ENCODE results near the gene ARHGAP6.

GRCh38 chrX:11287505-11287904 lies 378.2 kb downstream of the ARHGAP6 start:
- TF ChIP-seq CTCF (IDR thresholded peaks at IDR 0.05 in 2 of 3, conservative IDR thresholded peaks at IDR 0.05 in 1 of 3; ENCODE audit: borderline replicate concordance in 1 of 3, insufficient read depth in 1 of 3, low read depth in 2 of 3, low read length in 2 of 3) = no peak
- no peak for TF ChIP-seq ZNF274 (IDR thresholded peaks at IDR 0.05; ENCODE audit: low read depth, low read length)
- TF ChIP-seq EZH2phosphoT487 (IDR thresholded peaks at IDR 0.05; ENCODE audit: borderline replicate concordance) = no peak
- TF ChIP-seq RAD21 (IDR thresholded peaks at IDR 0.05; ENCODE audit: low read depth) = no peak
- TF ChIP-seq POLR2AphosphoS5 (IDR thresholded peaks at IDR 0.05; ENCODE audit: low read depth, low read length) = no peak
- TF ChIP-seq SP1 (IDR thresholded peaks at IDR 0.05; ENCODE audit: low read depth) = no peak
- no peak for TF ChIP-seq ELF1 (IDR thresholded peaks at IDR 0.05; ENCODE audit: borderline replicate concordance, low read depth)

All from HCT116 (cell line).